Esophagus muscularis mucosa (tissue), 3 donors: ENCODE results near the gene UBR2.

Experiments
- POLR2A ChIP-seq: fragments of 450-650 bp; IDR thresholded peaks from one replicate; pipeline ENCODE4 v1.6.1; 2017; ENCODE audit warnings: antibody characterized with exemption, moderate library complexity, mild to moderate bottlenecking, low read depth
- POLR2AphosphoS5 ChIP-seq, 2 donors: sonication (generic); formaldehyde crosslinking; IDR thresholded peaks; one replicate each; pipeline ENCODE4 v1.6.1; 2017; ENCODE audit warnings: antibody characterized with exemption in 2 of 2
- TF ChIP-seq, protein P1 (sequence below), 3 experiments: fragments of 200-600 bp in 2 of 3; fragments of 450-650 bp in 1 of 3; sonication (generic) in 2 of 3; IDR thresholded peaks; one replicate each; pipeline ENCODE4 v1.5.1; 2017 to 2019; ENCODE audit warnings: antibody characterized with exemption in 3 of 3, mild to moderate bottlenecking in 2 of 3, moderate library complexity in 1 of 3

DNA sequence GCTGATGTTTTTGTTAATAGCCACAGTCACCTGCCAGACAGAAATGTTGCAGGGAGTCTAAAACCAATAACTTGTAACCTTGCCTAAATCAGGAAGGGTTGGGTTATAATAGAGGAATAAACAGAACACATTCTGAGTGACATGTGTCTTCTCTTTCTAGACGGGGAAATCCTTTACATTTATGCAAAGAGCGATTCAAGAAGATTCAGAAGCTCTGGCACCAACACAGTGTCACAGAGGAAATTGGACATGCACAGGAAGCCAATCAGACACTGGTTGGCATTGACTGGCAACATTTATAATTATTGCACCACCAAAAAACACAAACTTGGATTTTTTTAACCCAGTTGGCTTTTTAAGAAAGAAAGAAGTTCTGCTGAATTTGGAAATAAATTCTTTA, 127.0 kb downstream of the UBR2 start:
- TF ChIP-seq, protein P1, sequence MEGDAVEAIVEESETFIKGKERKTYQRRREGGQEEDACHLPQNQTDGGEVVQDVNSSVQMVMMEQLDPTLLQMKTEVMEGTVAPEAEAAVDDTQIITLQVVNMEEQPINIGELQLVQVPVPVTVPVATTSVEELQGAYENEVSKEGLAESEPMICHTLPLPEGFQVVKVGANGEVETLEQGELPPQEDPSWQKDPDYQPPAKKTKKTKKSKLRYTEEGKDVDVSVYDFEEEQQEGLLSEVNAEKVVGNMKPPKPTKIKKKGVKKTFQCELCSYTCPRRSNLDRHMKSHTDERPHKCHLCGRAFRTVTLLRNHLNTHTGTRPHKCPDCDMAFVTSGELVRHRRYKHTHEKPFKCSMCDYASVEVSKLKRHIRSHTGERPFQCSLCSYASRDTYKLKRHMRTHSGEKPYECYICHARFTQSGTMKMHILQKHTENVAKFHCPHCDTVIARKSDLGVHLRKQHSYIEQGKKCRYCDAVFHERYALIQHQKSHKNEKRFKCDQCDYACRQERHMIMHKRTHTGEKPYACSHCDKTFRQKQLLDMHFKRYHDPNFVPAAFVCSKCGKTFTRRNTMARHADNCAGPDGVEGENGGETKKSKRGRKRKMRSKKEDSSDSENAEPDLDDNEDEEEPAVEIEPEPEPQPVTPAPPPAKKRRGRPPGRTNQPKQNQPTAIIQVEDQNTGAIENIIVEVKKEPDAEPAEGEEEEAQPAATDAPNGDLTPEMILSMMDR (IDR thresholded peaks at IDR 0.05): no peak
- TF ChIP-seq POLR2A (no peak), POLR2AphosphoS5 (IDR thresholded peaks at IDR 0.05) (no peak)
